GM18907 (cell line): ENCODE data around the gene TMEM132D.
"Not testable (repeated sequence)": the region's sequence is repeated elsewhere in the genome, so short reads cannot be mapped to it uniquely, and the experiment has no call there.

Experiments used
- ATAC-seq: cut with Tn5 transposase; IDR thresholded peaks from one replicate; pipeline ENCODE4 v1.9.1; 2021; ENCODE audit warnings: mild to moderate bottlenecking, moderate library complexity; ENCODE audit not compliant: unreplicated experiment

The TMEM132D gene

DNA sequence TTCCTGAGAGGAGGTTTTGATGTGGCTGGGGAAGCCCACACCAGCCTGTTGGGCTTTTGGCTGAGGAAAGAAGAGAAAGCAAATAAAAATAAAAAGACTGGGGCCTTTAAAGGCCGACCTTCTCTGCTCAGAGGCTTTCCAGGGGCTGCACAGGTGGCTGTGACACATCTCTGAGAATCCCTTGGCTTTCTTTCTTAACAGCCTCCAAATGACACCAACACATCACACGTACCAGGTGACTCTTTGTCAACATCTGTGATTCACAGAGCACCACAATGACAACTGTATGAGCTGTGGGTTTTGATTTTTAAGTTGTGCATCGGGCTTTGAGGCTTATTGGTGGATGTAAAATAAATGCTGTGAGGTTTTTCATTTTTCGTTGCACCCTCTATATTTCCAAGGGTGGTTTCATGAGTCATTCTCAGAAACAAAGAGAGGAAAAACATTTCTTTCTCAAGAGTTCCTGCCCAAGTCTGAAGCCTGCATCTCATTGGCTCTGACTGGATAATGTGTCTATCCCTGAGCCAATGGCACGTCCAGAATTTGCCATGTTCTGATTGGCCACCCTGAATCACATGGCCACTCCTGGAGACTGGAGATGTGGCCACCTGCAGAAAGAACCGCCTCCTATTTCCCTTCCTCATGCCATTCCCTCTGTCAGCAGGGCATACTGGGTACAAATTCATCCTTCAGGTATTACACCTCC lies 701.6 kb downstream of the TMEM132D start:
- no peak for ATAC-seq

GRCh38 chr12:129201029-129201428 lies 702.8 kb downstream of the TMEM132D start:
- ATAC-seq, result no peak

- ATAC-seq, result no peak
Measured at GRCh38 chr12:129200576-129200975, 703.2 kb downstream of the TMEM132D start.

- ATAC-seq, result no peak
Measured at GRCh38 chr12:129196927-129197326, 706.9 kb downstream of the TMEM132D start.

DNA sequence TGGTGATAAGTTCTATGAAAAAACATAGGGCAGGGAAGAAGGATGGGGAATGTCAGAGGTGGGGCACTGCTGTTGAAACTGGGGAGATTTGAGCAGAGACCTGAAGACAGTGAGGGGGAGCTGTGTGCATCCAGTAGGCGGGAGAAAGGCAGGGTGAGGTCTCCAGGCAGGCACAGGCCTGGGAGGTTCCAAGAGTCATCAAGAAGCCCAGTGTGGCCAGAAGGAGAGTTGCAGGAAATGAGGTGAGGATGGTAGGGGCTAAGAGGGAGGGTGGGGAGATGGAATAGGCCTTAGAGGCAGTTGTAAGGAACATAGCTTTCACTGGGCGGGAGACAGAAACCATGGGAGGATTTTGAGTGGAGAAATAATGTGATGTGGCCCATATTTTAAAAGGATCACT lies 708.7 kb downstream of the TMEM132D start:
- ATAC-seq, result no peak

DNA sequence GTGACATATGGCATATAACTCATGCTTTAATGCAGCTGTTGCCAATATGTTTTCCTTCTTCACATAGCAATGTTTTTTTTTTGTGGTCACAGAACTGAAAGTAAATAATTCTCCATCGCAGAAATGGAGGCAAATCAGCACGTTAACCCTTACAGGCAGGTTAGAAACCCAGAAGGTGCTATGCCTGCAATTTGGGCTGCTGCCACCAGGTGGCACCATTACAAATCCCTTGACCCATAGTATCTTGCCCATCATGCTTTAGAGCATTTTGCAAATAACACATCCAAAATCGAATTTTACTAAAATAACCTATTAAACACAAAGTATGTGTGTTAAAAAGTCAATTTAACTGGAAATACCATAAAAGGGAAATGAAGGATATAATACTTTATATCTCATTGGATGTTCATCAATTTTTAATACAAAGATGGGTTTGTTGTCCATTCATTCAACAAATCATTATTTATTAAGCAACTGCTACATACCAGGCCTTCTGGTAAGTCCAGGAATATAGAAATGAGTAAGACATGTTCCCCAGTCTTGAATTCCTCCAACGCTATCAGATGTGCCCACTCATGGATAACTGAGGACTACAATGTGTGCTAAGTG lies 710.5 kb downstream of the TMEM132D start:
- no peak for ATAC-seq

- no peak for ATAC-seq
Measured at GRCh38 chr12:129190827-129191226, 713.0 kb downstream of the TMEM132D start.

DNA sequence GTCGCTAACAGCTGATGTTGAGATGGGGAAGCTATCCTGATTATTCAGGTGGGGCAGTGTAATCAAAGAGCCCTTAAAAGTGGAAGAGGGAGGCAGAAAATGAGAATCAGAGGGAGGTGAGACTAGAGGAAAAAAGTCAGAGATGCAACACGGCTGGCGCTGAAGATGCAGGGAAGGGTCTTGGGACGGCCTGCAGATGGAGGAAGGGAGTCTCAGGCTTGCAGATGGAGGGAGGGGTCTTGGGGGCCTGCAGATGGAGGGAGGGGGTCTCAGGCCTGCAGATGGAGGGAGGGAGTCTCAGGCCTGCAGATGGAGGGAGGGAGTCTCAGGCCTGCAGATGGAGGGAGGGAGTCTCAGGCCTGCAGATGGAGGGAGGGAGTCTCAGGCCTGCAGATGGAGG lies 713.9 kb downstream of the TMEM132D start:
- not testable (repeated sequence) for ATAC-seq

GRCh38 chr12:129186952-129187351 lies 716.9 kb downstream of the TMEM132D start:
- no peak for ATAC-seq

- no peak for ATAC-seq
Measured at GRCh38 chr12:129185855-129186254, 718.0 kb downstream of the TMEM132D start.

DNA sequence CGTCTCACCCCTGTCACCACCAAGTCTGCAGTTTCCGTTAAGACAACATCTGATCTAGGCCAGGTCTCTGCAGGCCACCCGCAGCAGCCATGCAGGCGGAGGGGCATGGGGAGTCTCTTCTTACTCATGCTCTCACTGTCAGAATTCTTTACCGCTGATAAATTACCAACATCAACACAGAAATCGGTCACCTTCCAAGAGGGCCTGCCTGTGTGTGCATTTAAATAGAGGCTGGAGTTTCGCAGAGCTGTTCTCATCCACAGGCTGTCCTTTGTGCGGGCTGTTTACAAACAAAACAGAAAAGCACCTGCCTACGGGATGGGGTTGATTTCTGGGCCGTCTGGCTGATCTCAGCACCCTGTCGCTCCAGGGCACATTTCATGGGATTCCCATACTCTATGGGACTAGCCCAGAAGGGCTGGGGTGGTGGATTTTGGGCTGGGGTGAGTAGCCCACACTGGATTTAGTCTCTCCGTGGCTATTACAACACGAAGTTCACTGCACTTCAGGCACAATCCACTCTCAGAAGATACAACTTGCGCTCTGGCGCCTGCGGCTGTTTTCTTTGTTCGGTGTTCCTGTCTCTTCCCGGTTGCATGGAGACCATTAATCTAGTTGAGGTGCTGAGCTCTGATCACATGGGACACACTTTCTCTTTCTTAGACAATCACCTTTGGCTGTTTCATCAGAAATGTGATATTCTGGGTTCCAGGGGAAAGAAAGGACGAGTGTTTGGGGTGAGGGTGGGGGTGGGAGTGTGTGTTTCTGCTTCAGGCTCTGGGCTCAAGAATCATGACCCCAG lies 719.5 kb downstream of the TMEM132D start:
- no peak for ATAC-seq

DNA sequence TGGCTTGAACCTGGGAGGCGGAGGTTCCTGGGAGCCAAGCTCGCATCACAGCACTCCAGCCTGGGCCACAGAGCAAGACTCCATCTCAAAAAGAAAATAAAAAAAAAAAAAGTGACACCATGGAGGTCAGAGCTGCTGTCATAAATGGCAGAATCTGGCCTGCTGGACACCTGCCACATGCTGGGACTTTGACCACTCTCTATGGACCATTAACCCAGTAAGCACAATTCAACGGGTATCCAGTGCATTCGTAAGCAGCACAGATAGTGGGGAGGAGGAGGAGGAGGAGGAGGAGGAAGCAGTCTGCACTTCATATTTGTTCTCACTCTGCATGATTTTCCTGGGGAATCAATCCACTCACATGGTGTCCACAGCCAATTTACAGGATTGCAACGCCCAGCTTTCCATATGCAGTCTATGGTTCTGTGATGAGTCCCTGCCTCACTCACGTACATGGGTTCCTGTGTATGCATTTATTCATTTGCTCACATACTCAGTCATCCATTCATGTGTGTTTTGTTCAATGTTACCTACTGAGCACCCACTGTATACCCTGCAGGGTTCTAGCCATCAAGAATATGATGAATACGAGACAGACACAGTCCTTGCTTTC lies 723.8 kb downstream of the TMEM132D start:
- no peak for ATAC-seq

- ATAC-seq, result no peak
Measured at GRCh38 chr12:129169928-129170327, 733.9 kb downstream of the TMEM132D start.

DNA sequence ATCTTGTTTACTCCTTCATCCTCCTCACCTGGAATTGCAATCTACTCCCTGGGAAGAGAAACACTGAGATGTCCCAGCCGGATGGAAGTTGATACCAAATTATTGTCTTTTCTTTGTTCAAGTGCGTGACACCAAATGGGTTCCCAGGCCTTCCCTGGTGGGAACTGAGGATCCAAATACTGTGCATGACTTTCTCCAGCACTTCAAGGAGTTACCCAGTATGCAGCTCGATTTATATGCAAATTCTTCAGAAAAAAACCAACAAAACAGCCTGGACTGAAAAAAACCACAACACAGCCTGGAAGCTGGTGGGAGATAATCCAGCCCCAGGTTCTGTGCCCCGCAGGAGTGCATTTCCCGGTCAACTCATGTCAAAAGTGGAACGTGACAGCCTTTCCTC lies 740.0 kb downstream of the TMEM132D start:
- ATAC-seq, result no peak

- ATAC-seq, result no peak
Measured at GRCh38 chr12:129163461-129163860, 740.4 kb downstream of the TMEM132D start.

DNA sequence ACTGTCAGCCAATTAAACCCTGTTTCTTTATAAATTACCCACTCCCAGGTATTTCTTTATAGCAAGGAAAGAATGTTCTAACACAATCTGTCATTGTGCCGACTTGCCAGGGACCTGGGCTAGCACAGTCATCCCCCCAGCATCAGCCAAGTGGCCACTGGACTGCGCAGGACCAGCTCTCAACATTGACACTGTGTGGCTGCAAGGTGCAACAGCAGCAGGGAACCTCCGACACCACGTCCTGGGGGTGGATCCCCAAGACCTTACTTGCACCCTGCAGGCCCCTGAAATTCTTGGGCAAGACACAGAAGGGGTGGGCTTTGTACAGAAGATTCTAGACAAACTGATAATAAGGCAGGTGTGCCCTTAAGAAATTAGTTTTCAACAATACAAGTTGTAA lies 741.0 kb downstream of the TMEM132D start:
- no peak for ATAC-seq

DNA sequence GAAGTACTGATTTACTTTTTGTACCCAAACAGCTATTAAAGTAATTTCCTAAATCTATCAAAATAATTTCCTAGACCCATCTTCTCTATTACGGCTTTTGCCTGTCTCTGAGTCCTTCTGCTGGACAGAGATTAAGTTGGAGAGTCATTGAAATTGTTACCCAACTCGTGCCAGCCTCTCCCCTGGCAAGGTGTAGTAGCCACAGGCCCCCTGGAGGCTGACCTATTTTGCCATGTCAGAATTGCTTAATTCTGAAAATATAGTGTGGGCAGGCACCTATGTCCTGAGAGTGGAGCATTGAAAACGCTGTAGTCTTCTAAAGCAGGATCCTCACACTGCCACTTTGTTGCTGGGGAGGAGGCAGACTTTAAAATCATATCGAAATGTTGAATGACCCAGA lies 742.3 kb downstream of the TMEM132D start:
- ATAC-seq, result no peak

GRCh38 chr12:129160282-129160681 lies 743.5 kb downstream of the TMEM132D start:
- ATAC-seq, result no peak

DNA sequence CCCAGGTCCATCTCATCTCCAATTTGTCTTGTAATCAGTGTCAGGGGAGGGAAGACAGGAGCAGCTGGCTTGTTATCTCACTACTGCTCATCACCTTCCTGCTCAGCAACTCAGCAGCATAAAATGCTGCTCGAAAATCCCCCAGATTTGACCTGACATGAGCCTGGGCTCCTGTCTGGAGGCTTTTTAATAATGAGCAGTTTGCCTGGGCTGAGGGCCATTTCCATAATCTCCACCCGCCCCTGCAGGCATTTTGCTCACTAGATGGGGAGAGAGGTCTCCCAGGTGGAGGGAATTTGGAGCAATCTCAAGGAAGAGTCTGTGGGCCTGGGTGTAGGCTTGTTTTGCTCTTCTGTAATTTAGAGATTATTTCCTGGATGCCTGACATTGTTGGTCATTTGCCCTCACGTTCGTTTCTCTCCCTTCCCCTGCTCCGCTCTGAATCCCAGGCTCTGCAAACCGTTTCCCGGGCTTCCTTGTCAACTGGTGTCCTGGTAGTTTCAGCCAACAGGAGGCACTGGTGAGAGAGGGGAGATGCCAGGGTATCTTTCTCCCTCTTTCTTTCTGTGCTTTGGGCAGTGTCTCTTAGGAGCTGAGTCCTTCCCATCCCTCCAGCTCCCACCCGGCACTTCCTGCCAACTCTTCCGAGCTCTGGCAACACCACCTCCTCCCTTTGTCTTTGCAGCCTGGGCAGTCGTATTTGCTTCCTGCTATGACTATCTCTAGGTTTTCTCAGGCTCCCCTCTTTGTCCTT lies 751.3 kb downstream of the TMEM132D start:
- no peak for ATAC-seq

DNA sequence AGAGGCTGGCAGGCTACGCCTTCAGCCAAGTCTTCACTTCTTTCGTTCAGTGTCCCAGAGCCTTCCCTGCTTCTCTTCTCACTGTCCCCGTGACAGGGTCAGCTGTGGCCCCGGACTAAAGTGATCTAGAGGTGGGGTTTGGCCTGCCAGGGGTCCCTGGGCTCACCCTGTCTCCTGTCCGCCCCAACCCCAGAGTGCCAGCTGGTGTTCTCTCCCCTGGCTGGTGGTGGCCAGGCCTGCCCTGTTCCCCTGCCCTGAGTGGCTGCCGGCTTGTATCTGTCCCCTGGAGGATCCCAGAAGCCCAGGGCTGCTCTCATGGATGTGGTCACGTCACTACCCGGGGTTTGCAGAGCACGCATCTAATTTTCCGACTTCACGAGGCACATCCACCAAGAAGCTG lies 753.1 kb downstream of the TMEM132D start:
- no peak for ATAC-seq

DNA sequence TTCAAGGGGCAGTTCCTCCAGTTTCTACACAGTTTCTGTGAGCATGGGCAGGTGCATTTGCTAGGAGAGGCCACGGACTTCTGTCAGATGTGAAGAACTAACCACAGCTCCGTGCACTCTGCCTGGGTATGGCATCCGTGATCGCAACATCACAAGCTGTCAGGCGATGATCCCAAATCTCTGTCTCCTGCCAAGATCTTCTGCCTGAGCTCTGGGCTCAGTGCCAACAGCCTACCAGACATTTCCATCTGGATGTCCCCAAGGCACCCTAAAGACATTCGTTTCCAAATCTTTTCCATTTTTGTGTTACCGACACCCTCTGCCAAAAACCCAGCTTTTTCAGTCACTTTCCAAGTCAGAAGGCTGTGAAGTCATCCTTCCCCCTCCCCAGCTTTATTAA lies 758.4 kb downstream of the TMEM132D start:
- no peak for ATAC-seq
